OCI-LY1 (cell line): ENCODE measurements around the gene AMPD3.

Experiments used
- H2AFZ ChIP-seq: fragments of 200-600 bp; sonication (generic), shearing (Covaris generic); 2 replicates; pipeline ENCODE4 v1.6.0; 2014; ENCODE audit warnings: antibody characterized with exemption, mild to moderate bottlenecking, low read length
- H3F3A ChIP-seq: fragments of 200-600 bp; sonication (generic), shearing (Covaris generic); 2 replicates; pipeline ENCODE4 v1.6.0; 2014; ENCODE audit warnings: mild to moderate bottlenecking, antibody characterized with exemption, low read length, moderate library complexity; ENCODE audit not compliant: insufficient read depth
- H3K27ac ChIP-seq: fragments of 200-600 bp; sonication (generic); 2 replicates; pipeline ENCODE4 v1.5.1; 2014; ENCODE audit warnings: low read length, mixed run types, mild to moderate bottlenecking, low read depth; ENCODE audit not compliant: poor library complexity, severe bottlenecking
- H3K27me3 ChIP-seq: fragments of 200-600 bp; sonication (generic); 2 replicates; pipeline ENCODE4 v1.6.0; 2014; ENCODE audit warnings: antibody characterized with exemption, mild to moderate bottlenecking, low read length, moderate library complexity; ENCODE audit not compliant: insufficient read depth
- H3K36me3 ChIP-seq: fragments of 200-600 bp; sonication (generic); 2 replicates; pipeline ENCODE4 v1.6.1; 2014; ENCODE audit warnings: mild to moderate bottlenecking, antibody characterized with exemption, low read length, moderate library complexity, mixed read lengths; ENCODE audit not compliant: insufficient read depth
- H3K4me1 ChIP-seq: fragments of 200-600 bp; sonication (generic); 2 replicates; pipeline ENCODE4 v1.5.1; 2014; ENCODE audit warnings: mild to moderate bottlenecking, low read length, moderate library complexity; ENCODE audit not compliant: insufficient read depth, severe bottlenecking
- H3K4me2 ChIP-seq: fragments of 200-600 bp; sonication (generic), shearing (Covaris generic); 2 replicates; pipeline ENCODE4 v1.6.1; 2014; ENCODE audit warnings: low read length
- H3K4me3 ChIP-seq: fragments of 200-600 bp; sonication (generic); 2 replicates; pipeline ENCODE4 v1.5.1; 2014; ENCODE audit warnings: low read length, low read depth, mild to moderate bottlenecking, mixed read lengths; ENCODE audit not compliant: poor library complexity, severe bottlenecking
- H3K79me2 ChIP-seq: fragments of 200-600 bp; shearing (Covaris generic); 2 replicates; pipeline ENCODE4 v1.6.1; 2016; ENCODE audit warnings: mixed run types, low read length, mixed read lengths; ENCODE audit not compliant: insufficient read depth
- H3K9ac ChIP-seq: fragments of 200-600 bp; sonication (generic), shearing (Covaris generic); 2 replicates; pipeline ENCODE4 v1.6.1; 2014; ENCODE audit warnings: mild to moderate bottlenecking, low read length, mixed read lengths
- H3K9me2 ChIP-seq: fragments of 200-600 bp; sonication (generic), shearing (Covaris generic); 2 replicates; pipeline ENCODE4 v1.6.1; 2014; ENCODE audit warnings: low read depth, mild to moderate bottlenecking, low read length, mixed read lengths
- H3K9me3 ChIP-seq: fragments of 200-600 bp; shearing (Covaris generic); 2 replicates; pipeline ENCODE4 v1.6.1; 2014; ENCODE audit warnings: low read length, mixed read lengths
- H4K20me1 ChIP-seq: fragments of 200-600 bp; sonication (generic), shearing (Covaris generic); 2 replicates; pipeline ENCODE4 v1.6.0; 2016; ENCODE audit warnings: mild to moderate bottlenecking, low read length; ENCODE audit not compliant: insufficient read depth
- CTCF ChIP-seq: fragments of 200-600 bp; sonication (generic), shearing (Covaris generic); IDR thresholded peaks from 2 replicates; pipeline ENCODE4 v1.5.1; 2017; ENCODE audit warnings: mild to moderate bottlenecking, antibody characterized with exemption, low read length, moderate library complexity, mixed read lengths
- EZH2 ChIP-seq: fragments of 200-600 bp; sonication (generic), shearing (Covaris generic); IDR thresholded peaks from 2 replicates; pipeline ENCODE4 v1.8.0; 2017; ENCODE audit warnings: borderline replicate concordance, mixed run types, mild to moderate bottlenecking, antibody characterized with exemption, low read length, moderate library complexity, mixed read lengths

The AMPD3 gene

DNA sequence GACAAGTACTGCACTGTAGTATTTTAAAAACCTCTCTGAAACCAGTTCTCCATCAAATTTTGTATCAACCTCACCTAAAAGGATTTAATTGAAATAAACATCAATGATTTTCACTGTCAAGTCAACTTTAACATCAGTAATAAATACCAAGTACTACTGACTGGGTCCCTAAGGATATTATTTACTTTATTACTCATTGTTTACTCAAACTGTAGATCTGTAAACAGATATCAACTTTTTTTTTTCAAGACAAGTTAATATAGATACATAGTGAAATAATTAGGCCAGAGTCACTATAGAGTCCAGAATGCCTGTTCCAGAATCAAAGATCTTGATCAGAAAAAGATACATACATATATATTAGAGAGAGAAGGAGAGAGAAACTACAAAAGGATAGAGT, 84.3 kb downstream of the AMPD3 start:
- Histone ChIP-seq H2AFZ (no peak overlapping the region), H3K4me1 (peaks cover 15% of the 10 kb centered on the region), H3K9me2 (no peaks in the 10 kb centered on the region), H4K20me1 (no peaks in the 10 kb centered on the region), H3K79me2 (no peaks in the 10 kb centered on the region), H3K4me2 (no peak overlapping the region), H3K27ac (no peak overlapping the region), H3F3A (no peaks in the 10 kb centered on the region), H3K4me3 (no peak overlapping the region), H3K27me3 (no peaks in the 10 kb centered on the region), H3K9ac (no peak overlapping the region), H3K36me3 (no peaks in the 10 kb centered on the region), H3K9me3 (peaks cover 13% of the 10 kb centered on the region; the same call in 1 of the 2 replicates)
- no peak for TF ChIP-seq CTCF
- TF ChIP-seq EZH2: no peak

DNA sequence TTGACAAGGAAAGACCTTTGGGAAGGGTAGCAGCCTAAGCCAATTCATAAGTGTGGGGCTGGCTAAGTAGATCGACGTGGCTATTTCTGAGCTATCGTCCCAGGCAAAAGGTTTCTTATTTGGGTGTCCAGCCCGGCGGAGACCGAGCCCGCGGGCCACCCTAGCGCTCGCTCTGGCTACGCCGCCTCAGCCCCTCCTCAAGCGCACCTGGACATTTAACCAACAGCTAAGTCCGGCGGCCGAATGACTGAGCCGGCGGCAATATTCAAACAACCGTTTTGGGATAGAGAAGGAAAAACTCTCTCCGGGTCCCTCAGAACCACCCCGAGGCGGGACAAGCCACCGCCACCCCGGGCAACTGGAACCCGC, 85.5 kb downstream of the AMPD3 start:
- Histone ChIP-seq H3K27ac (no peak overlapping the region), H3K79me2 (no peaks in the 10 kb centered on the region)

GRCh38 chr11:10540915-10541560, 86.0 kb downstream of the AMPD3 start, which contains the start of gene RNF141:
Gene RNF141 (minus strand): TSS chr11:10541187. CDS start chr11:10534158, 7,029 bp downstream.
- Histone ChIP-seq H3K9ac (peak within 1 kb of the TSS; percentile 71), H2AFZ (peak within 1 kb of the TSS; percentile 36), H3K9me3 (peaks cover 19% of the 10 kb centered on the region), H4K20me1 (no peaks in the 10 kb centered on the region), H3K9me2 (no peaks in the 10 kb centered on the region), H3F3A (no peaks in the 10 kb centered on the region), H3K4me1 (peaks cover 15% of the 10 kb centered on the region), H3K79me2 (no peaks in the 10 kb centered on the region), H3K27ac (no peak within 1 kb of the TSS), H3K4me2 (peak within 1 kb of the TSS; percentile 85), H3K36me3 (no peaks in the 10 kb centered on the region), H3K4me3 (peak within 1 kb of the TSS; percentile 74), H3K27me3 (no peaks in the 10 kb centered on the region)
- TF ChIP-seq EZH2: no peak
- peak; percentile 83 for TF ChIP-seq CTCF

More for the DNA sequence above, 85.5 kb downstream of the AMPD3 start:
- H3K9me2 ChIP-seq: no peaks in the 10 kb centered on the region
- H3K4me2 ChIP-seq: peak overlapping the region; percentile 85
- peak overlapping the region; percentile 74 for H3K4me3 ChIP-seq
- H3K27me3 ChIP-seq: no peaks in the 10 kb centered on the region
- TF ChIP-seq EZH2: no peak
- TF ChIP-seq CTCF: no peak
- H3F3A ChIP-seq: no peaks in the 10 kb centered on the region
- no peaks in the 10 kb centered on the region for H4K20me1 ChIP-seq
- no peak overlapping the region for H2AFZ ChIP-seq
- peaks cover 15% of the 10 kb centered on the region for H3K4me1 ChIP-seq
- peak overlapping the region; percentile 71 for H3K9ac ChIP-seq
- peaks cover 19% of the 10 kb centered on the region for H3K9me3 ChIP-seq
- no peaks in the 10 kb centered on the region for H3K36me3 ChIP-seq
